GM12878 (cell line): ENCODE results near the gene CCDC102B. TPM values are rescaled to one million over a fixed set of nuclear protein-coding genes. Genes with fewer than 3 reads are reported as not detected.

Experiments used
- ATAC-seq: fragments of 200-7000 bp; cut with Tn5 transposase; 3 replicates; pipeline ENCODE4 v1.9.1; 2020; ENCODE audit warnings: mild to moderate bottlenecking, moderate library complexity
- BruUV-seq: library from RNA; stranded (reverse); fragments of 400-500 nt; replicated peaks from 2 replicates; lab custom pipeline; 2021; lab: Mats Ljungman, UMichigan
- CTCF ChIA-PET: fragments of 300-600 bp; sonication (Branson Sonifier 250); formaldehyde crosslinking; extraction: SDS; loops from one replicate; lab custom pipeline; 2021; ENCODE audit warnings: inconsistent platforms; lab: Yijun Ruan, JAX
- POLR2A ChIA-PET: fragments of 350-600 bp; formaldehyde crosslinking; extraction: SDS; loops from one replicate; lab custom pipeline; 2021; ENCODE audit warnings: inconsistent platforms; lab: Charles Lee
- RAD21 ChIA-PET: fragments of 300-600 bp; sonication (Branson Sonifier 250); formaldehyde crosslinking; loops from one replicate; lab custom pipeline; 2023; ENCODE audit warnings: antibody characterized with exemption; ENCODE audit not compliant: unreplicated experiment; lab: Charles Lee
- SMC1A ChIA-PET: fragments of 300-600 bp; sonication (Branson Sonifier 250); formaldehyde crosslinking; loops from one replicate; lab custom pipeline; 2023; ENCODE audit not compliant: unreplicated experiment, uncharacterized antibody; lab: Charles Lee
- DNase-seq: peaks from one replicate; pipeline ENCODE4 v3.0.0-alpha.2; 2011; ENCODE audit warnings: low read depth, low spot score
- FAIRE-seq: peaks from 3 replicates; lab custom pipeline; 2011; peaks lifted over from hg19 to GRCh38; lab: Jason Lieb, UNC
- H2AFZ ChIP-seq: 2 replicates; pipeline ENCODE4 v1.6.0; 2011; ENCODE audit warnings: low read depth, low read length, control low read depth; ENCODE audit not compliant: control insufficient read depth
- H3K27ac ChIP-seq: 2 replicates; pipeline ENCODE4 v1.5.1; 2011; ENCODE audit warnings: control low read depth; ENCODE audit not compliant: control insufficient read depth, insufficient read depth
- H3K27me3 ChIP-seq, 2 experiments: replicated peaks in 1 of 2; 2 replicates each; pipeline versions ENCODE4 v1.6.0 to v1.6.1; 2011; ENCODE audit warnings: low read length in 1 of 2; ENCODE audit not compliant: control insufficient read depth in 2 of 2, insufficient read depth in 2 of 2
- H3K36me3 ChIP-seq, 2 experiments: 2 replicates each; pipeline ENCODE4 v1.5.1; 2011; ENCODE audit warnings: low read length in 1 of 2; ENCODE audit not compliant: control insufficient read depth in 2 of 2, insufficient read depth in 2 of 2
- H3K4me1 ChIP-seq: 2 replicates; pipeline ENCODE4 v1.6.1; 2011; ENCODE audit warnings: mild to moderate bottlenecking, low read length, moderate library complexity, mixed read lengths; ENCODE audit not compliant: control insufficient read depth, insufficient read depth
- H3K4me2 ChIP-seq: 2 replicates; pipeline ENCODE4 v1.6.0; 2011; ENCODE audit warnings: control low read depth; ENCODE audit not compliant: control insufficient read depth, insufficient read depth
- H3K4me3 ChIP-seq: fragments of 200-600 bp; sonication (generic); 2 replicates; pipeline ENCODE4 v1.5.1; 2016
- H3K79me2 ChIP-seq: 2 replicates; pipeline ENCODE4 v1.6.0; 2011; ENCODE audit warnings: low read length; ENCODE audit not compliant: control insufficient read depth, insufficient read depth
- H3K9ac ChIP-seq: 2 replicates; pipeline ENCODE4 v1.8.0; 2011; ENCODE audit warnings: low read length, control low read depth, mixed read lengths; ENCODE audit not compliant: control insufficient read depth, insufficient read depth
- H3K9me3 ChIP-seq: replicated peaks from 3 replicates; pipeline ENCODE4 v1.5.1; 2011; ENCODE audit warnings: mild to moderate bottlenecking, low read length; ENCODE audit not compliant: control insufficient read depth, insufficient read depth
- H4K20me1 ChIP-seq: 2 replicates; pipeline ENCODE4 v1.6.0; 2011; ENCODE audit not compliant: control insufficient read depth, insufficient read depth
- ETV6 ChIP-seq, 2 experiments: fragments of 450-650 bp in 1 of 2; IDR thresholded peaks in 1 of 2; conservative IDR thresholded peaks in 1 of 2; 2 replicates each; pipeline ENCODE4 v1.6.1; 2014; ENCODE audit warnings: antibody characterized with exemption in 1 of 2, borderline replicate concordance in 1 of 2, low read depth in 1 of 2, mild to moderate bottlenecking in 1 of 2, moderate library complexity in 1 of 2
- FOXM1 ChIP-seq: IDR thresholded peaks from 2 replicates; pipeline ENCODE4 v1.6.1; 2012; ENCODE audit warnings: low read depth, mild to moderate bottlenecking, inconsistent platforms, low read length, moderate library complexity
- IKZF1 ChIP-seq: fragments of 450-650 bp; conservative IDR thresholded peaks from 2 replicates; pipeline ENCODE4 v1.6.1; 2017; ENCODE audit warnings: antibody characterized with exemption, mild to moderate bottlenecking
- KAT2A ChIP-seq: conservative IDR thresholded peaks from 2 replicates; pipeline ENCODE4 v1.6.1; 2011; ENCODE audit warnings: low read depth, low read length; ENCODE audit not compliant: control insufficient read depth
- LARP7 ChIP-seq: fragments of 450-650 bp; IDR thresholded peaks from 2 replicates; pipeline ENCODE4 v1.6.1; 2017; ENCODE audit warnings: mild to moderate bottlenecking
- MTA2 ChIP-seq: fragments of 450-650 bp; IDR thresholded peaks from 2 replicates; pipeline ENCODE4 v1.6.1; 2016; ENCODE audit warnings: low read depth, mild to moderate bottlenecking, moderate library complexity
- NFYB ChIP-seq: IDR thresholded peaks from 2 replicates; pipeline ENCODE4 v1.6.1; 2011; ENCODE audit warnings: low read depth, mild to moderate bottlenecking, low read length, improper control_type of control experiment, moderate library complexity; ENCODE audit not compliant: insufficient read depth
- NR2F1 ChIP-seq: fragments of 450-650 bp; conservative IDR thresholded peaks from 2 replicates; pipeline ENCODE4 v1.6.1; 2017; ENCODE audit warnings: mild to moderate bottlenecking
- PML ChIP-seq: IDR thresholded peaks from 2 replicates; pipeline ENCODE4 v1.6.1; 2012; ENCODE audit warnings: low read length, inconsistent platforms
- POLR2AphosphoS2 ChIP-seq: IDR thresholded peaks from 2 replicates; pipeline ENCODE4 v1.6.1; 2011; ENCODE audit warnings: low read depth, mild to moderate bottlenecking, low read length, improper control_type of control experiment, moderate library complexity
- RBBP5 ChIP-seq: fragments of 200-600 bp; sonication (generic); conservative IDR thresholded peaks from 2 replicates; pipeline ENCODE4 v1.6.1; 2016
- SIN3A ChIP-seq: IDR thresholded peaks from 2 replicates; pipeline ENCODE4 v1.6.1; 2012; ENCODE audit warnings: low read depth, low read length, improper control_type of control experiment
- WGBS: methylation state at CpG from one replicate; pipeline ENCODE4 v1.1.6; 2016; ENCODE audit warnings: low lambda C conversion rate; ENCODE audit not compliant: insufficient replicate concordance, insufficient coverage; ENCODE audit errors: missing lambda C conversion rate; 5-methylcytosine and 5-hydroxymethylcytosine counted together
- in situ Hi-C: fragments of 300-500 bp; cut with MboI; formaldehyde crosslinking; loops from 9 replicates; pipeline ENCODE4 v1.14.3; 2018; ENCODE audit warnings: mixed read lengths
- intact Hi-C: fragments of 100-400 bp; cut with micrococcal nuclease; formaldehyde crosslinking; loops from one replicate; pipeline ENCODE4 v1.14.2; 2022; ENCODE audit not compliant: unreplicated experiment
- polyA plus RNA-seq, 11 experiments: library from polyadenylated mRNA; depleted of rRNA in 4 of 11; unstranded in 6 of 11; stranded (reverse) in 5 of 11; fragments of >200 nt; fragmentation: Nextera tagmentation in 4 of 11; fragmentation: Illumina TruSeq in 1 of 11; extraction: Ambion mirVana in 4 of 11; extraction: Trizol in 1 of 11; gene quantifications; 1 replicate in 1 of 11; 2 replicates in 10 of 11; pipeline versions ENCODE4 v1.2.1 to v1.2.3, GENCODE V29; 2011 to 2016; ENCODE audit warnings: inconsistent platforms in 2 of 11, missing spikeins in 2 of 11, low read depth in 1 of 11
- total RNA-seq, 4 experiments: library from RNA; depleted of rRNA in 3 of 4; stranded (reverse); fragments of >200 nt in 3 of 4; fragmentation: Illumina TruSeq in 1 of 4; extraction: Trizol in 1 of 4; gene quantifications; 2 replicates each; pipeline versions ENCODE4 v1.2.1 to v1.2.3, GENCODE V29; 2013 to 2021

Gene CCDC102B
- total and polyA plus RNA-seq, 10 of the 15 experiments (the other 5 are each of a cell fraction or from before 2014, with no cell fraction given): 2.7 to 4.7 (median 3.3) TPM

DNA sequence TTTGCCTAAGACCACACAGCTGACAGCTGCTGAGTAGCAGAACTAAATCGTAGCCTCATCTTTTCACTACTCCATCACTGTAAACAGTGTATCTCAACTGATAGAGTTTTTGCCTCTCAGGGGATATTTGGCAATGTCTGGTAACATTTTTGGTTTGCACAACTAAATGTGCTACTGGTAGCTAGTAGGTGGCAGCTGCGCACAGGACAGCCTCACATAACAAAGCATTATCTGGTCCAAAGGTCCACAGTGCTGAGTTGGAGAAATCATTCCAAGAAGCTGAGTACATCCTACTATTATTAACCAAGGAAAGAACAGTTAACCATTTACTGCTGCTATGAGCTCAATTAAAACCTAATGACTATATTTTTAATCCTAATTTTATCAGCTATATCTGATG is 6.1 kb upstream of the CCDC102B start:
- 0% methylated on average over 2 of the region's 2 CpGs for WGBS
- Histone ChIP-seq H3K79me2 (no peaks in the 10 kb centered on the region), H3K9me3 (no peaks in the 10 kb centered on the region), H3K4me3 (no peak overlapping the region), H3K27me3 (no peaks in the 10 kb centered on the region), H3K4me1 (no peaks in the 10 kb centered on the region), H3K9ac (no peak overlapping the region), H3K4me2 (no peak overlapping the region), H3K36me3 (no peaks in the 10 kb centered on the region), H4K20me1 (no peaks in the 10 kb centered on the region), H3K27ac (no peak overlapping the region), H2AFZ (no peak overlapping the region)
- SMC1A ChIA-PET: interaction anchor here (1.5 kb wide), 1 partner anchor 15 kb away, joined by 4 read pairs; no protein-coding TSS in a partner anchor
- intact Hi-C loops: no loop called here
- ATAC-seq: no peak
- RAD21 ChIA-PET: no interaction called here
- DNase-seq: no peak
- POLR2A ChIA-PET: no interaction called here
- in situ Hi-C loops: no loop called here
- FAIRE-seq: no peak
- BruUV-seq: no TSS peak
- TF ChIP-seq SIN3A: no peak
- no peak for TF ChIP-seq NFYB
- no peak for TF ChIP-seq NR2F1
- no peak for TF ChIP-seq ETV6 (conservative IDR thresholded peaks at IDR 0.05 in 1 of 2, IDR thresholded peaks at IDR 0.05 in 1 of 2; ENCODE audit: borderline replicate concordance in 1 of 2, low read depth in 1 of 2)
- no peak for TF ChIP-seq LARP7
- no peak for TF ChIP-seq MTA2
- TF ChIP-seq KAT2A: no peak
- TF ChIP-seq PML: no peak
- no peak for TF ChIP-seq POLR2AphosphoS2
- no peak for TF ChIP-seq IKZF1
- no peak for TF ChIP-seq FOXM1
- CTCF ChIA-PET: no interaction called here

DNA sequence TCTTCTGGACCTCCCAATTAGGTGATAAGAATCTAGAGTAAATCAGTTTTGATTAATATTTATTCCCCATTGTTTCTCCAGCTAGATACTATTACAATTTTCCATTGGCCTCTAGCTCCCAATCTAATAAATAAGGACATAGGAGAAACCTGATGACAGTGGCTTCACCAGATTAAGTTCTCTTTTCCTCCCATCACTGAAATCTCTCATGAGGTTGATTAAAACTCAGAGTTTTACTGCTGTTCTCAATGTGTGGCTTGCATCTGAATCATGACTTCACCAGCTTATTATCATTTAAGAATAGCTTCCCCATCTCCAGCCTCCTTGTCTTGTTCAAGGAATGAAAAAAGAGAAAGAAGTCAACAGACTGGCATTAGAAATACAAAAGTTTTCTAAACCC is 3.9 kb upstream of the CCDC102B start:
- BruUV-seq: no TSS peak
- no peak for FAIRE-seq
- H3K4me1 ChIP-seq: no peaks in the 10 kb centered on the region

More for the DNA sequence above, 3.9 kb upstream of the CCDC102B start:
- intact Hi-C loops (no loop called here), in situ Hi-C loops (no loop called here)
- no peak for TF ChIP-seq RBBP5
- DNase-seq: no peak
- Histone ChIP-seq H3K4me2 (no peak overlapping the region), H3K9ac (no peak overlapping the region), H3K27me3 (no peaks in the 10 kb centered on the region), H3K36me3 (no peaks in the 10 kb centered on the region), H4K20me1 (no peaks in the 10 kb centered on the region), H3K79me2 (no peaks in the 10 kb centered on the region), H3K27ac (no peak overlapping the region), H3K4me3 (no peak overlapping the region), H2AFZ (no peak overlapping the region), H3K9me3 (no peaks in the 10 kb centered on the region)
- ChIA-PET CTCF (no interaction called here), SMC1A (no interaction called here), RAD21 (no interaction called here), POLR2A (no interaction called here)
- no peak for ATAC-seq
